ENCODE measurements around the gene RRP8. TPM values are rescaled to one million over a fixed set of nuclear protein-coding genes. Genes with fewer than 3 reads are reported as not detected.

The RRP8 gene
- total RNA-seq, 1 experiment from 2014 or later = 16.0 TPM

GRCh38 chr11:6619004-6619745 is 15.8 kb upstream of the RRP8 start, which contains the start of gene TPP1:
Gene TPP1 (minus strand): TSS chr11:6619422. CDS start chr11:6619400, 22 bp downstream.
- Histone ChIP-seq H3K4me2 (ENCODE audit: insufficient read depth, insufficient read length, low read length) (peak within 1 kb of the TSS; percentile 92), H4K91ac (ENCODE audit: insufficient read length, low read depth, low read length) (no peak within 1 kb of the TSS), H2AK5ac (ENCODE audit: insufficient read length, low read length) (no peak within 1 kb of the TSS), H3K4ac (ENCODE audit: low read depth, low read length) (no peak within 1 kb of the TSS), H3K18ac (ENCODE audit: insufficient read length, low read depth, low read length) (no peak within 1 kb of the TSS), H3K79me1 (ENCODE audit: insufficient read depth, low read depth, low read length, poor library complexity, severe bottlenecking) (no peaks in the 10 kb centered on the region), H3K79me2 (ENCODE audit: insufficient read depth, low read length) (no peaks in the 10 kb centered on the region), H3K27ac (ENCODE audit: insufficient read length, low read depth, low read length) (no peak within 1 kb of the TSS), H2BK12ac (ENCODE audit: insufficient read length, low read depth, low read length) (no peak within 1 kb of the TSS), H2BK15ac (ENCODE audit: low read depth, low read length) (no peak within 1 kb of the TSS), H3K9ac (ENCODE audit: extremely low read depth, insufficient read length, low read length) (peak within 1 kb of the TSS; percentile 81), H2BK5ac (ENCODE audit: insufficient read length, low read length) (no peak within 1 kb of the TSS), H2AFZ (ENCODE audit: low read length) (no peak within 1 kb of the TSS), H3K4me1 (ENCODE audit: insufficient read depth, low read length) (no peaks in the 10 kb centered on the region), H3K56ac (ENCODE audit: insufficient read length, low read depth, low read length) (no peak within 1 kb of the TSS), H3K9me3 (ENCODE audit: control insufficient read depth, low read depth, low read length) (no peaks in the 10 kb centered on the region), H2BK120ac (ENCODE audit: low read depth, low read length, poor library complexity, severe bottlenecking) (no peak within 1 kb of the TSS), H3K23me2 (ENCODE audit: insufficient read length, low read depth, low read length, poor library complexity, severe bottlenecking) (peaks cover 8% of the 10 kb centered on the region), H4K8ac (replicated peaks; ENCODE audit: insufficient read length, low read depth, low read length) (no peak within 1 kb of the TSS), H3K14ac (ENCODE audit: insufficient read depth, low read length) (no peak within 1 kb of the TSS), H3K23ac (ENCODE audit: insufficient read length, low read depth, low read length) (no peak within 1 kb of the TSS), H2BK20ac (ENCODE audit: low read depth, low read length, poor library complexity, severe bottlenecking) (no peak within 1 kb of the TSS), H4K20me1 (ENCODE audit: control insufficient read depth, insufficient read depth, insufficient read length) (no peaks in the 10 kb centered on the region), H3K27me3 (ENCODE audit: insufficient read depth, low read length) (no peaks in the 10 kb centered on the region), H4K5ac (ENCODE audit: insufficient read length, low read depth, low read length) (peak within 1 kb of the TSS; percentile 41), H3T11ph (ENCODE audit: low read length) (no peak within 1 kb of the TSS)
- Mint-ChIP-seq H3K27ac (no peak within 1 kb of the TSS), H3K4me3 (no peak within 1 kb of the TSS), H3K4me1 (no peaks in the 10 kb centered on the region; a peak in 2 of 4 replicates), H3K36me3 (ENCODE audit: insufficient read depth in 1 of 3, low read depth in 3 of 3) (peaks cover 3 to 20% (median 10%) of the 10 kb centered on the region in 3 experiments; a peak in 6 of 7 replicates), H3K9me3 (no peaks in the 10 kb centered on the region), H3K27me3 (ENCODE audit: low read depth) (no peaks in the 10 kb centered on the region)
- WGBS (ENCODE audit: extremely low coverage, insufficient read length, low lambda C conversion rate) = no CpG with 5 or more reads among the region's 16 CpGs
- peak; percentile 94 for DNase-seq
- TF ChIP-seq, protein P1, sequence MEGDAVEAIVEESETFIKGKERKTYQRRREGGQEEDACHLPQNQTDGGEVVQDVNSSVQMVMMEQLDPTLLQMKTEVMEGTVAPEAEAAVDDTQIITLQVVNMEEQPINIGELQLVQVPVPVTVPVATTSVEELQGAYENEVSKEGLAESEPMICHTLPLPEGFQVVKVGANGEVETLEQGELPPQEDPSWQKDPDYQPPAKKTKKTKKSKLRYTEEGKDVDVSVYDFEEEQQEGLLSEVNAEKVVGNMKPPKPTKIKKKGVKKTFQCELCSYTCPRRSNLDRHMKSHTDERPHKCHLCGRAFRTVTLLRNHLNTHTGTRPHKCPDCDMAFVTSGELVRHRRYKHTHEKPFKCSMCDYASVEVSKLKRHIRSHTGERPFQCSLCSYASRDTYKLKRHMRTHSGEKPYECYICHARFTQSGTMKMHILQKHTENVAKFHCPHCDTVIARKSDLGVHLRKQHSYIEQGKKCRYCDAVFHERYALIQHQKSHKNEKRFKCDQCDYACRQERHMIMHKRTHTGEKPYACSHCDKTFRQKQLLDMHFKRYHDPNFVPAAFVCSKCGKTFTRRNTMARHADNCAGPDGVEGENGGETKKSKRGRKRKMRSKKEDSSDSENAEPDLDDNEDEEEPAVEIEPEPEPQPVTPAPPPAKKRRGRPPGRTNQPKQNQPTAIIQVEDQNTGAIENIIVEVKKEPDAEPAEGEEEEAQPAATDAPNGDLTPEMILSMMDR (conservative IDR thresholded peaks at IDR 0.05) = no peak
